SH-SY5Y (cell line): ENCODE results near the gene MARCHF10.

ENCODE experiments used
- GATA2 ChIP-seq: IDR thresholded peaks from 2 replicates; pipeline ENCODE4 v1.6.1; 2011; ENCODE audit warnings: mild to moderate bottlenecking, low read depth, low read length
- GATA3 ChIP-seq: IDR thresholded peaks from 2 replicates; pipeline ENCODE4 v1.6.1; 2011; ENCODE audit warnings: low read depth, mild to moderate bottlenecking, low read length, moderate library complexity

The MARCHF10 gene

GRCh38 chr17:62753562-62753961 lies 54.6 kb downstream of the MARCHF10 start:
- TF ChIP-seq GATA2 (no peak), GATA3 (no peak)

DNA sequence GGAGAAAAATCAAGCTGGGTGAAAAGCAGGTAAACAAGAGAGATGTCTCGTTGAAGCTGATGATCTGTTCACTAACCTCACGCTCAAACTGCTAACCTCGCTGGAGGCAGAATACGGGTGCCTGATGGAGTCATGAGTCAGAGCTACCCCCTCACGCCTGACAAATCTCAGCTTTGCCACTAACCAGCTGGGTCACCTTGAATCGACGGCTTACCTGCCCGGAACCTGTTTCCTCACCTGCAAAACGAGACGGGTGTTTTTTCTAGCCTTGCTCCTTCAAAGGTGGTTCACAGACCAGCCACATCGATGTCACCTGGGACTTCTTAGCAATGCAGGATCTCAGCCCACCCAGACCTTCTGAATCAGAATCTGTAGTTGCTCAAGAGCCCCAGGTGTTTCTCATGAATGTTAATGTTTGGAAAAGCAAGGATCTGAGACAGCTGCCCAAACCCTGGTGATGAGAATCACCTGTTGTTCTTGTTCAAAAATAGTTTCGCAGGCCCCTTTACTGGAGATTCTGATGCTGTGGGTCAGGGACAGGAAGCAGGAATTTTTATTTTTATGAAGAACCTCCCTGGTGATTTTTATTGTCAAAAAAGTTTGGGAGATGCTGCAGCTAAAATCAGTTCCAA lies 56.9 kb downstream of the MARCHF10 start:
- TF ChIP-seq GATA2 (no peak), GATA3 (no peak)

- TF ChIP-seq GATA2 (no peak), GATA3 (no peak)
Measured at GRCh38 chr17:62750631-62751051, 57.5 kb downstream of the MARCHF10 start.

DNA sequence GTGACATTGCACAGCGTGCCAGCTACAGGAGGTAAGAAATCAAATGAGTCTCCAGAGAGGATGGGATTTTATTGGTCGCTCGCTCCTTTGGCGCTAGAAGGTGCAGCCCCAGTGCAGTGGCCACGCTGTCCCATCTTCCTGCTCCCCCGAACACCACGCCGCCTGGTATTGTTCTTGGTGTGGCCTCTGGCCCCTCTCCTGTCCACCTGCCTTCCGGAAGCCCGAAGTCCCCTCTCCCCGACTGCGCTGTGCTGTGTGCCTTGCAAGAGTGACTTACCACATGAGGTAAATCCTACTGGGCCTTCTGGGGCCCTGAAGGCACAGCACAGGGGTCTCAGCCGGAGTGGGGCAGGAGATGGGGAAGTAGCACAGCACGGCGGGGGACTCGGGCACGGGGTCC lies 58.2 kb downstream of the MARCHF10 start:
- no peak for TF ChIP-seq GATA3
- no peak for TF ChIP-seq GATA2

- TF ChIP-seq GATA2 (no peak), GATA3 (no peak)
Measured at GRCh38 chr17:62746941-62747340, 61.2 kb downstream of the MARCHF10 start.

DNA sequence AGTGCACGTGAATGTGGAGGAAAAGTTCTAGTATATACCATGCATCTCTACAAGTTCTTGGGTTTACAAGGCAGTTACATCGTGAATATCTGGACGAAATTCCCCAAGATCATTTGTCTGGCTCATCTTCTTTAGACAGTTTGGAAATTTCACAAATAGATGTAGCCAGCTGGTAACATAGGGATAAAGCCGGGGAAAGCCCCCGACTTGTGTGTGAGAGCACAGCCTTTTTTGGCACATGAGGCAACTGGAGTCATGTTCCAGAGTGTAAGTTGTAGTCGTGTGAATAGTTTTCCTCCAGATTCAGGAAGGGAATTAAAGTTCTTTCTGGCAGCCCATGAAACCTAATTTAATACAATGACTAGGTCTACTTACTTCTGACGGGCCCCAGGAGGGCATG lies 62.3 kb downstream of the MARCHF10 start:
- TF ChIP-seq GATA2 (no peak), GATA3 (no peak)

GRCh38 chr17:62744259-62744658 lies 63.9 kb downstream of the MARCHF10 start:
- no peak for TF ChIP-seq GATA2
- no peak for TF ChIP-seq GATA3

GRCh38 chr17:62741290-62741689 lies 66.8 kb downstream of the MARCHF10 start:
- TF ChIP-seq GATA2, result no peak
- no peak for TF ChIP-seq GATA3

DNA sequence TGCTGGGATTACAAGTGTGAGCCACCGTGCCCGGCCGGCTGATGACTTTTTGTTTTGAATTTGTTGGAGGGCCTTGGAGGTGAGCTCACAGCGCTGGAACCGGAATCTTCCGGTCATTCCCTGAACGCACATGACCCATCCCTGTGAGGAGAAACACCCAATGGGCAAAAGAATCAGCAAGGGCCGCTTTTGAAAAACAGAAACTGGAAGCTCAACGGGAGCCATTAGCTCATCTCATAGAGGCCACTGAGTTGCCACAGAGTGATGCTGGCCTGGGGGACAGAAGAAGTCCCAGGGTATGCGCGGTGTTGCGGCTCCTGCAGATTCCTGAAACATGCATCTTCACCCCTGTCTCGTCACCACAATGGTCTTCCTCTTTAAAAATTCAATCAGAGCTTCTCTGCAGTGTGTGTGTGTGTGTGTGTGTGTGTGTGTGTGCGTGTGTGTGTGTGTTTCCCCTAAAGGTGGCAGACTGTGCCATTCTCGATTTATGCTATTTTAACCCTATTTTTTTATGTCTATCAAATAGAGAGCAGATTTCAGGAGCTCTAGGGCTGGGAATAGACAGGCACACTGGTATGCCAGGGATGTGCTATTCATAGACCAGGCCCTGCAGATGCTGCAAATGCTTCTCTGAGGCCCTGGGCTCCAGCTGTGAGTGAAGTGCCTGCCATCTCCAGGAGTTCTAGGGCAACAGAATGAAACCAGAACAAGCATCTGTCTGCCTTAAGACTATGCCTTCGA lies 68.3 kb downstream of the MARCHF10 start:
- TF ChIP-seq GATA3, result no peak
- TF ChIP-seq GATA2, result no peak

GRCh38 chr17:62738281-62738680 lies 69.8 kb downstream of the MARCHF10 start:
- TF ChIP-seq GATA3 (no peak), GATA2 (no peak)

- TF ChIP-seq GATA3 (no peak), GATA2 (no peak)
Measured at GRCh38 chr17:62737513-62737912, 70.6 kb downstream of the MARCHF10 start.

GRCh38 chr17:62735044-62735651 lies 73.0 kb downstream of the MARCHF10 start:
- TF ChIP-seq GATA3, result no peak
- TF ChIP-seq GATA2, result no peak

DNA sequence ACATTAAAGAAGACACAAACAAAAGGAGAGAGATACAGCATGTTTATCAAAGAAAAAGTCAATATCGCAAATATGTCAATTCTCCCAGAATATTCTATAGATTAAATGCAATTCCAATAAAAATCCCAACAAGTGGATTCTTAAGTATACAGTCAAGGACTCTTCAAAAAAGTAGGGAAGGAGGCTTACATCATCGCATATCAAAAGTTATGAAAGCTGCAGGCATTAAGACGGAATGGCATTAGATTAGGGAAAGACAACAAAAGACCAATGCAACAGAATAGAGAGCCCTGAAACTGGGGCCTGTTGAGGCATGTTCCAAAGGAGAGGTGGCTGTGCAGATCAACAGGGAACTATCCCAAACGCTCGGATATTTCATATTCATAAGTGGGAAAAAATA lies 76.0 kb downstream of the MARCHF10 start:
- TF ChIP-seq GATA3 (no peak), GATA2 (no peak)

DNA sequence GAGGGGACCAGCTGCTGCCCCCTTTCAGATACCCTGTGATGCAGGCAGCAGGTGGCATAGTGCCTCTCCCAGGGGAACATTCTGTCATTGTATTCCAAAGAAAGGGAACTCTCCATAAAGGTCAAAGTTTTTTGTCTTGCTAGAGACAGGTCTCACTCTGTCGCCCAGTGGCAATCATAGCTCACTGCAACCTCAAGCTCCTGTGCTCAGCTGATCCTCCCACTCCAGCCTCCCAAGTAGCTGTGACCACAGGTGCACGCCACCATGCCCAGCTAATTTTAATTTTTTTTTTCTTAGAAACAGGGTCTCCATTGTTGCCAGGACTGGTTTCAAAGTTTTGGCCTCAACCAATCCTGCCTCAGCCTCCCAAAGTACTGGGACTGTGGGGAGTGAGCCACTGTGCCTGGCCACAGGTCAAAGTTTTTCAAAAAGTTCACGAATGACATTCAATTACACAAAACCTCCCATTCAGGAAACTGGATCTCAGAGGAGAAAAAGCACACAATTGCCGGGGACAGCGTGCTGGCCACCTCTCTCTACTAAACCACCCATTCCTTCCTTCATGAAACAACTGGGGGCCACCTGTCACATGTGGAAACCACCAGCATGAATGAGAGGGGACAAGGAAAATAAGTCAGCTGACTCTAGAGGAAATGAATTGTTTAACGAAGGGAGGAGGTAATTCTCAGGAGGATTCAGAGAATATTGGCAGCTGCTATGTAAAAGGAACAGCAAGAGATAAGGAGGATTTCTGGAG lies 80.0 kb downstream of the MARCHF10 start:
- no peak for TF ChIP-seq GATA3
- no peak for TF ChIP-seq GATA2
